Measurements from ENCODE around the gene LZTR1. TPM values are rescaled to one million over a fixed set of nuclear protein-coding genes. Genes with fewer than 3 reads are reported as not detected.
A peak's percentile ranks its signal among the peaks of the same experiment; 100 is the strongest.

LZTR1 gene
- total RNA-seq, 1 experiment from 2014 or later, result 37.2 TPM

- Mint-ChIP-seq H3K36me3 (ENCODE audit: insufficient read depth, unreplicated experiment) (peaks cover 87% of the 10 kb centered on the region), H3K9me3 (ENCODE audit: unreplicated experiment) (no peaks in the 10 kb centered on the region), H3K27ac (ENCODE audit: unreplicated experiment) (peak overlapping the region; percentile 57), H3K4me3 (ENCODE audit: unreplicated experiment) (no peak overlapping the region), H3K4me1 (ENCODE audit: low read depth, unreplicated experiment) (peaks cover 11% of the 10 kb centered on the region), H3K27me3 (ENCODE audit: insufficient read depth, unreplicated experiment) (no peaks in the 10 kb centered on the region)
- Histone ChIP-seq H3K4me1 (peaks cover 73% of the 10 kb centered on the region), H3K36me3 (ENCODE audit: control insufficient read depth, insufficient read depth, low read length) (peaks cover 4% of the 10 kb centered on the region), H3K4me3 (ENCODE audit: low read depth, low read length) (no peak overlapping the region), H3K9me3 (no peaks in the 10 kb centered on the region), H3K27me3 (replicated peaks; ENCODE audit: control insufficient read depth, insufficient read depth, low read length) (no peaks in the 10 kb centered on the region)
- TF ChIP-seq CTCF (IDR thresholded peaks at IDR 0.05; ENCODE audit: insufficient read depth in 1 of 2, low read depth in 1 of 2, low read length in 1 of 2, severe bottlenecking in 1 of 2, unreplicated experiment in 1 of 2), result no peak
- BruUV-seq (replicated peaks), result no TSS peak
- no peak for DNase-seq
- ChIA-PET CTCF (no interaction called here), POLR2A (interaction anchor here (1.2 kb wide), 1 partner anchor 29 kb away, joined by 3 read pairs; the partner anchor contains the start of gene LZTR1)
- intact Hi-C loops (cut with micrococcal nuclease; ENCODE audit: unreplicated experiment), result loop anchor here (5.0 kb wide), 2 partner anchors 66 to 96 kb away; partner anchors contain the start of genes PI4KA and SNAP29
These were observed 28.8 kb upstream of the LZTR1 start for GRCh38 chr22:20953342-20953608.

- no peak for DNase-seq
- H3K36me3 ChIP-seq (ENCODE audit: control insufficient read depth, insufficient read depth, low read length), result peaks cover 4% of the 10 kb centered on the region
- no peaks in the 10 kb centered on the region for H3K9me3 ChIP-seq
- no TSS peak for BruUV-seq (replicated peaks)
- intact Hi-C loops (cut with micrococcal nuclease; ENCODE audit: unreplicated experiment), result loop anchor here (5.0 kb wide), 2 partner anchors 67 to 97 kb away; partner anchors contain the start of genes PI4KA and SNAP29
- H3K27ac Mint-ChIP-seq (ENCODE audit: unreplicated experiment), result peak overlapping the region; percentile 57
- no peak for TF ChIP-seq CTCF (IDR thresholded peaks at IDR 0.05; ENCODE audit: insufficient read depth in 1 of 2, low read depth in 1 of 2, low read length in 1 of 2, severe bottlenecking in 1 of 2, unreplicated experiment in 1 of 2)
- H3K4me3 Mint-ChIP-seq (ENCODE audit: unreplicated experiment), result no peak overlapping the region
- peaks cover 82% of the 10 kb centered on the region for H3K36me3 Mint-ChIP-seq (ENCODE audit: insufficient read depth, unreplicated experiment)
- peaks cover 11% of the 10 kb centered on the region for H3K4me1 Mint-ChIP-seq (ENCODE audit: low read depth, unreplicated experiment)
- H3K4me1 ChIP-seq, result peaks cover 67% of the 10 kb centered on the region
- ChIA-PET CTCF (no interaction called here), POLR2A (interaction anchor here (1.2 kb wide), 1 partner anchor 28 kb away, joined by 3 read pairs; the partner anchor contains the start of gene LZTR1)
- H3K27me3 Mint-ChIP-seq (ENCODE audit: insufficient read depth, unreplicated experiment), result no peaks in the 10 kb centered on the region
- H3K27me3 ChIP-seq (replicated peaks; ENCODE audit: control insufficient read depth, insufficient read depth, low read length), result no peaks in the 10 kb centered on the region
- no peaks in the 10 kb centered on the region for H3K9me3 Mint-ChIP-seq (ENCODE audit: unreplicated experiment)
- H3K4me3 ChIP-seq (ENCODE audit: low read depth, low read length), result no peak overlapping the region
These were observed 28.2 kb upstream of the LZTR1 start for GRCh38 chr22:20953668-20954500.

GRCh38 chr22:20955548-20955947, 26.5 kb upstream of the LZTR1 start:
- intact Hi-C loops (cut with micrococcal nuclease; ENCODE audit: unreplicated experiment), result no loop called here
- H3K27me3 ChIP-seq (replicated peaks; ENCODE audit: control insufficient read depth, insufficient read depth, low read length), result no peaks in the 10 kb centered on the region
- Mint-ChIP-seq H3K27ac (ENCODE audit: unreplicated experiment) (no peak overlapping the region), H3K36me3 (ENCODE audit: insufficient read depth, unreplicated experiment) (peaks cover 66% of the 10 kb centered on the region), H3K9me3 (ENCODE audit: unreplicated experiment) (no peaks in the 10 kb centered on the region), H3K4me1 (ENCODE audit: low read depth, unreplicated experiment) (no peaks in the 10 kb centered on the region), H3K4me3 (ENCODE audit: unreplicated experiment) (no peak overlapping the region), H3K27me3 (ENCODE audit: insufficient read depth, unreplicated experiment) (no peaks in the 10 kb centered on the region)
- TF ChIP-seq CTCF (IDR thresholded peaks at IDR 0.05; ENCODE audit: insufficient read depth in 1 of 2, low read depth in 1 of 2, low read length in 1 of 2, severe bottlenecking in 1 of 2, unreplicated experiment in 1 of 2), result no peak
- H3K9me3 ChIP-seq, result no peaks in the 10 kb centered on the region
- no peak overlapping the region for H3K4me3 ChIP-seq (ENCODE audit: low read depth, low read length)
- CTCF ChIA-PET, result interaction anchor here (1.1 kb wide), 1 partner anchor 38 kb away, joined by 5 read pairs; the partner anchor contains the start of gene CRKL
- POLR2A ChIA-PET, result no interaction called here
- no peak for DNase-seq
- peaks cover 55% of the 10 kb centered on the region for H3K4me1 ChIP-seq
- no peaks in the 10 kb centered on the region; the same call in none of the 2 replicates for H3K36me3 ChIP-seq (ENCODE audit: control insufficient read depth, insufficient read depth, low read length)
- BruUV-seq (replicated peaks), result no TSS peak

Data from Caco-2 (cell line).